B cell (primary cell): ENCODE measurements around the gene GNAI2. TPM values are rescaled to one million over a fixed set of nuclear protein-coding genes. Genes with fewer than 3 reads are reported as not detected.
"Not testable (repeated sequence)": the region's sequence is repeated elsewhere in the genome, so short reads cannot be mapped to it uniquely, and the experiment has no call there.

Experiments
- ATAC-seq: fragments of 200-7000 bp; cut with Tn5 transposase; one replicate; pipeline ENCODE4 v1.10.0; 2021; ENCODE audit warnings: low read depth, mild to moderate bottlenecking, moderate number of reproducible peaks, moderate library complexity
- CTCF ChIA-PET: fragments of 350-600 bp; sonication (Branson Sonifier 250); formaldehyde crosslinking; loops from one replicate; lab custom pipeline; 2021; ENCODE audit warnings: antibody characterized with exemption, inconsistent platforms; lab: Charles Lee
- POLR2A ChIA-PET: fragments of 350-600 bp; sonication (Branson Sonifier 250); formaldehyde crosslinking; loops from one replicate; lab custom pipeline; 2021; ENCODE audit warnings: antibody characterized with exemption; lab: Charles Lee
- DNase-seq: peaks from one replicate; pipeline ENCODE4 v3.0.0; 2013
- H2AFZ ChIP-seq: 2 replicates; pipeline ENCODE4 v1.6.1; 2012; ENCODE audit warnings: mild to moderate bottlenecking, low read depth, low read length; ENCODE audit not compliant: insufficient read depth, poor library complexity, severe bottlenecking
- H3K27ac ChIP-seq, 2 donors: 1 replicate in 1 of 2; 2 replicates in 1 of 2; pipeline ENCODE4 v1.5.1; 2012 to 2013; ENCODE audit warnings: low read length in 2 of 2, mild to moderate bottlenecking in 2 of 2, moderate library complexity in 1 of 2
- H3K27me3 ChIP-seq, 4 experiments: fragments of 200-600 bp in 1 of 4; sonication (generic) in 1 of 4; replicated peaks in 1 of 4; 1 replicate in 2 of 4; 2 replicates in 2 of 4; pipeline versions ENCODE4 v1.6.1 to v1.7.0; 2013 to 2016; ENCODE audit warnings: low read length in 3 of 4, mild to moderate bottlenecking in 2 of 4, mixed read lengths in 1 of 4, moderate library complexity in 1 of 4; ENCODE audit not compliant: insufficient read depth in 4 of 4, control insufficient read depth in 3 of 4; ENCODE audit errors: control extremely low read depth in 1 of 4
- H3K36me3 ChIP-seq, 2 experiments: replicated peaks in 1 of 2; 1 replicate in 1 of 2; 2 replicates in 1 of 2; pipeline versions ENCODE4 v1.6.1 to v1.7.1; 2013; ENCODE audit warnings: low read length in 1 of 2; ENCODE audit not compliant: insufficient read depth in 2 of 2, control insufficient read depth in 1 of 2; ENCODE audit errors: control extremely low read depth in 1 of 2, extremely low read depth in 1 of 2
- H3K4me1 ChIP-seq, 2 donors: fragments of 200-600 bp in 1 of 2; sonication (generic) in 1 of 2; 1 replicate in 1 of 2; 2 replicates in 1 of 2; pipeline versions ENCODE4 v1.5.1 to v1.6.1; 2013 to 2017; ENCODE audit warnings: low read length in 2 of 2; ENCODE audit not compliant: control insufficient read depth in 2 of 2, insufficient read depth in 2 of 2
- H3K4me2 ChIP-seq: replicated peaks from 2 replicates; pipeline ENCODE3; 2012; ENCODE audit warnings: mild to moderate bottlenecking, low read depth, low read length; ENCODE audit not compliant: poor library complexity, severe bottlenecking
- H3K4me3 ChIP-seq, 5 experiments: fragments of 200-600 bp in 1 of 5; sonication (generic) in 1 of 5; 1 replicate in 3 of 5; 2 replicates in 2 of 5; pipeline versions ENCODE4 v1.5.1 to v1.7.0; 2011 to 2016; ENCODE audit warnings: low read length in 4 of 5, mild to moderate bottlenecking in 4 of 5, low read depth in 2 of 5, control low read depth in 1 of 5, moderate library complexity in 1 of 5; ENCODE audit not compliant: insufficient read depth in 1 of 5; ENCODE audit errors: control extremely low read depth in 1 of 5, extremely low read depth in 1 of 5
- H3K79me2 ChIP-seq: fragments of 200-600 bp; sonication (generic); one replicate; pipeline ENCODE4 v1.6.0; 2016; ENCODE audit warnings: low read length; ENCODE audit not compliant: control insufficient read depth, insufficient read depth
- H3K9ac ChIP-seq: fragments of 200-600 bp; sonication (generic); 2 replicates; pipeline ENCODE4 v1.6.1; 2017; ENCODE audit warnings: mild to moderate bottlenecking, low read length, moderate library complexity
- H3K9me3 ChIP-seq, 3 donors: one replicate each; pipeline versions ENCODE4 v1.6.1 to v1.7.1; 2013; ENCODE audit warnings: low read length in 2 of 3; ENCODE audit not compliant: control insufficient read depth in 2 of 3, insufficient read depth in 1 of 3; ENCODE audit errors: control extremely low read depth in 1 of 3
- H4K20me1 ChIP-seq: 2 replicates; pipeline ENCODE4 v1.6.0; 2012; ENCODE audit warnings: mild to moderate bottlenecking, low read length; ENCODE audit not compliant: insufficient read depth, control insufficient read depth, poor library complexity, severe bottlenecking
- H3K27ac Mint-ChIP-seq: one replicate; pipeline ENCODE4 v1.8.0; 2021; ENCODE audit warnings: mixed read lengths
- H3K27me3 Mint-ChIP-seq: one replicate; pipeline ENCODE4 v1.8.0; 2021; ENCODE audit warnings: mixed read lengths
- H3K4me1 Mint-ChIP-seq: one replicate; pipeline ENCODE4 v1.8.0; 2021; ENCODE audit warnings: mixed read lengths
- H3K4me3 Mint-ChIP-seq: one replicate; pipeline ENCODE4 v1.8.0; 2021; ENCODE audit warnings: mixed read lengths
- H3K9me3 Mint-ChIP-seq: one replicate; pipeline ENCODE4 v1.8.0; 2022; ENCODE audit warnings: mixed read lengths; ENCODE audit not compliant: insufficient read depth
- CTCF ChIP-seq: fragments of 200-600 bp; IDR thresholded peaks from one replicate; pipeline ENCODE4 v1.8.0; 2022; ENCODE audit warnings: antibody characterized with exemption, mild to moderate bottlenecking
- EZH2 ChIP-seq: IDR thresholded peaks from 2 replicates; pipeline ENCODE4 v1.6.1; 2012; ENCODE audit warnings: borderline replicate concordance, low read depth, mild to moderate bottlenecking, moderate library complexity, low read length; ENCODE audit not compliant: insufficient read depth, poor library complexity, severe bottlenecking
- WGBS: methylation state at CpG from one replicate; pipeline ENCODE4 v1.1.5; 2013; ENCODE audit warnings: missing lambda C conversion rate; ENCODE audit not compliant: insufficient coverage; 5-methylcytosine and 5-hydroxymethylcytosine counted together
- intact Hi-C: fragments of 100-400 bp; cut with micrococcal nuclease; formaldehyde crosslinking; loops from one replicate; pipeline ENCODE4 v1.10.0; 2022
- polyA plus RNA-seq: library from polyadenylated mRNA; depleted of rRNA; stranded (reverse); fragments of >200 nt; gene quantifications from 2 replicates; pipeline ENCODE4 v1.2.3, GENCODE V29; 2012
- total RNA-seq, 2 donors: library from RNA; stranded (reverse); fragments of 120-200 nt in 1 of 2; gene quantifications; 1 replicate in 1 of 2; 2 replicates in 1 of 2; pipeline versions ENCODE4 v1.2.3 to v1.2.4, GENCODE V29; 2013 to 2022

GNAI2 gene
- total and polyA plus RNA-seq, 2 donors (not counting 1 experiment from before 2014, with no cell fraction given): 302 to 491 TPM

GRCh38 chr3:50271314-50271936, 35.4 kb downstream of the GNAI2 start:
- Mint-ChIP-seq H3K4me3 (no peak overlapping the region), H3K27me3 (peaks cover 34% of the 10 kb centered on the region), H3K4me1 (peaks cover 26% of the 10 kb centered on the region), H3K27ac (no peak overlapping the region), H3K9me3 (no peaks in the 10 kb centered on the region)
- Histone ChIP-seq H3K9ac (no peak overlapping the region), H2AFZ (no peak overlapping the region), H3K27ac (no peak overlapping the region), H3K4me2 (no peak overlapping the region), H3K9me3 (peaks cover 0 to 2% (median 0%) of the 10 kb centered on the region in 3 donors), H3K4me3 (no peak overlapping the region), H3K36me3 (no peaks in the 10 kb centered on the region), H3K27me3 (peaks cover 0 to 53% (median 23%) of the 10 kb centered on the region in 4 experiments), H3K79me2 (no peaks in the 10 kb centered on the region), H4K20me1 (peaks cover 10% of the 10 kb centered on the region), H3K4me1 (peaks cover 33 to 39% of the 10 kb centered on the region in 2 donors)
- 92% methylated on average over 8 of the region's 10 CpGs for WGBS
- no peak for TF ChIP-seq CTCF
- TF ChIP-seq EZH2: no peak
- ATAC-seq (no peak), DNase-seq (no peak)
- ChIA-PET CTCF (interaction anchor here (0.6 to 5.5 kb wide), 14 partner anchors 8 to 152 kb away, joined by 3 to 46 read pairs (median 4); partner anchors contain the start of gene GNAT1), POLR2A (interaction anchor here (0.5 kb wide), 1 partner anchor 20 kb away, joined by 7 read pairs; no protein-coding TSS in a partner anchor)
- intact Hi-C loops: no loop called here

DNA sequence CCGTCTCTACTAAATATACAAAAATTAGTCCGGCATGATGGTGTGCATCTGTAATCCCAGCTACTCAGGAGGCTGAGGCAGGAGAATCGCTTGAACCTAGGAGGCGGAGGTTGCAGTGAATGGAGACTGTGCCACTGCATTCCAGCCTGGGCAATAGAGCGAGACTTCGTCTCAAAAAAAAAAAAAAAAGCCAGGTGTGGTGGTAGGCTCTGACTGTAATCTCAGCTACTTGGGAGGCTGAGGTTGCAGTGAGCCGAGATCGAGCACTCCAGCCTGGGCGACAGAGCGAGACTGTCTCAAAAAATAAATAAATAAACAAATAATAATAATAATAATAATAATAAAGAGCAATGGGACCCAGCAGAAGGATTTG, 36.5 kb downstream of the GNAI2 start:
- DNase-seq, H2AFZ ChIP-seq, POLR2A ChIA-PET, H3K9ac ChIP-seq, H3K4me3 Mint-ChIP-seq, ATAC-seq, H3K36me3 ChIP-seq, H3K9me3 Mint-ChIP-seq, H3K4me3 ChIP-seq, H3K27ac ChIP-seq, H3K27ac Mint-ChIP-seq, H3K9me3 ChIP-seq, H3K79me2 ChIP-seq: not testable (repeated sequence)
- H3K4me1 Mint-ChIP-seq: peaks cover 26% of the 10 kb centered on the region
- peaks cover 10% of the 10 kb centered on the region for H4K20me1 ChIP-seq
- intact Hi-C loops: loop anchor here (2.0 kb wide), 1 partner anchor 26 kb away; no protein-coding TSS in a partner anchor
- H3K27me3 ChIP-seq: peaks cover 0 to 55% (median 23%) of the 10 kb centered on the region in 4 experiments
- peaks cover 35% of the 10 kb centered on the region for H3K27me3 Mint-ChIP-seq
- 93% methylated on average over 5 of the region's 10 CpGs for WGBS
- CTCF ChIA-PET: interaction anchor here (0.8 to 5.5 kb wide), 12 partner anchors 10 to 152 kb away, joined by 3 to 46 read pairs (median 4); partner anchors contain the start of genes GNAI2 and GNAT1
- H3K4me2 ChIP-seq: peak overlapping the region; percentile 91
- H3K4me1 ChIP-seq: peaks cover 33 to 39% of the 10 kb centered on the region in 2 donors
